GM21717 (cell line): ENCODE results near the gene HDC.

ENCODE experiments used
- ATAC-seq: cut with Tn5 transposase; IDR thresholded peaks from one replicate; pipeline ENCODE4 v1.9.1; 2021; ENCODE audit warnings: mild to moderate bottlenecking, moderate library complexity; ENCODE audit not compliant: unreplicated experiment

HDC gene

DNA sequence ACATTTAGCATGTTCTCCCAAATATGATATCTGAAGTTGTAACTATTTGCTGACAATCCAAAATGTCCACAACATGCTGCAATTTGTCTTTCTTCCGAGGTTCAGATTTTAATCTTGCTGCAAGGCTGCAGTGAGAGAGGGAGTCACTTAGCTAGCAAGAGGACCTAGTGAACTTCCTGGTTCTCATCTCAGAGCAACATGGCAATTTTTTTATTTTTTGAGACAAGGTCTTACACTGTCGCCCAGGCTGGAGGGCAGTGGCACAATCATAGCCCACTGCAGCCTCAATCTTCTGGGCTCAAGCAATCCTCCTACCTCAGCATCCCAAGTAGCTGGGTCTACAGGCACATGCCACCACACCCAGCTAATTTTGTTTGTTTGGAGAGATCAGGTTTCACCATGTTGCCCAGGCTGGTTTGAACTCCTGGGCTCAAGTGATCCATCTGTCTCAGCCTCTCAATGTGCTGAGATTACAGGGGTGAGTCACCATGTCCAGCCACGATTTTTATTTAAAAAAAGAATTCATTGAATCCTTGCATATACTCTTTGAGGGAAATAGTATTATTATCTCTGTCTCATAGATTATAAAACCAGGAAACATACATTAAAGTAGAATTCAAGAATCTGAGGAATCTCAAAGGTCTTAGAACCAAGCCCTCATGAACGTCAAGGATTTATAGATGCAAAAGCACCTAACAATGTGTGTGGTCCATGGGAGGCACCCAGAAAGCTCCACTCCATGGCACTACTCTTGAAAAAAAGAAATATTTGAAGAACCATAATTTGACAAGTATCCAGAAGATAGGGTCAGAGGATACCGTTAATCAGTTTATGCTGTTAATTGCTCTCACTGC is 9.1 kb downstream of the HDC start:
- ATAC-seq: no peak

DNA sequence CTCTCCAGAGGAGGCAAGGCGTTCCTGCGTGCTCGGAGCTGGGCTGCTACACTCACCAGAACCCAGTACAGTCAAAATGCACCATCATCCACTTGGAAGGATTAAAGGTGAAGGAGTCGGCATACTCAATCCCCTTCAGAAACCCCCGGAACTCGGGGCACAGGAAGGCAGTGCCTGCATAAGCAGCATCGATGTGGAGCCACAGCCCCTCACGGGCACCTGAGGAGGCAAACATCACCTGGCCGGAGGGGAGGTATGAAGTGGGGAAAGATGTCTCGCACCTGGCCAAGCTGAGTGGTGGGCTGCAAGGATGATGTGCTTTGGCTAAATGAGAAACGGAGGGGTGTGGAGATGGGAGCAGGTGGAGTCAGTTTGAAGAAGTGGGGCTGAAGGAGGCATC is 13.0 kb downstream of the HDC start:
- ATAC-seq: no peak

- ATAC-seq: no peak
Observed at GRCh38 chr15:50251638-50252182, 13.8 kb downstream of the HDC start.

DNA sequence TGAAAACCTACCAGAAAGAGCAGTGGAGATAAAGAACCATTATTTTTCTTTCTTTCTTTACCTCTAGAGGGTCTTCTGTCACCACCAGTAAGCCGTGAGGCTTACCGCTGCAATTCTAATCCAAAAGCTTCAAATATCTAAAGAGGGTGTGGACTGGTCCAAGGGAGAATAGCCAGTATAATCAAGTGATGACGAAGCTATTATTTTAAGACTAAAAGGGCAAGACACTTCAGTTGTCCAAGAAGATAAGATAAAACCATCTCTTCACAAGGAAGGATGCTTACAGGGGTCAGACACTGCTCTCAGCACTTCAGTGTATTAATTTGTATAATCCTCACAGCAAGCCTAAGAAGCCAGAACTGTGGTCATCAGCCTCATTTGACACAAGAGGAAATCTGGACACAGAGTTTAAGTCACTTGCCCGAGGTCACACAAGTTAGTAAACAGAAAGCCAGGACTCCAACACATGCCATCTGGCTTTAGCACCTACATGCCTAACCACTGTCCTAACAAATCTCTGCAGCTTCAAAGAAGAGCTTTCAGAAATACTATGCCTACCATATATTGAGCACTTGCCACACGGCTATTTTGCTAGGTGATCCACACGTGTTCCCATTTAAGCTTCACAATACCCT is 14.6 kb downstream of the HDC start:
- ATAC-seq: no peak

DNA sequence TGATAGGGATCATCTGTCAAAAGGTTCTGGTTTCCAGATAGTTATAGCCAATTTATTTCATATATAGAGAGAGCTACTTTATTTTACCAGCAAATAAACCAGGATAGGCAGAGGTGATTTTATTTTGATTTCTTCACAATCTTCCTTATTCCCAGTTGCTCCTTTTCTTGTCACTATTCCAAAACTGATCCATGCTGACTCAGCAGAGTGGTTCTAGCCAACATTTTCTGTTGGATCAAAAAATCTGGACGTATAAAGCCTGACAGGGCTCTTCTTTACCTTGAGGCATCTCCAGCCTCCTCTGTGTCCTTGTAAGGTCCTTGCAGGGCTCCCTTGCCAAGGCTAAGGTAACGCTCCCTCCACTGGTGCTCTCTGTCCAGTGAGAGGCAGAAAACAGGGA is 15.8 kb downstream of the HDC start:
- no peak for ATAC-seq

GRCh38 chr15:50248994-50249582 is 16.4 kb downstream of the HDC start:
- ATAC-seq: no peak

- peak; percentile 63 for ATAC-seq
Observed at GRCh38 chr15:50247819-50248655, 17.5 kb downstream of the HDC start.

- ATAC-seq: no peak
Observed at GRCh38 chr15:50246631-50247030, 18.9 kb downstream of the HDC start.

DNA sequence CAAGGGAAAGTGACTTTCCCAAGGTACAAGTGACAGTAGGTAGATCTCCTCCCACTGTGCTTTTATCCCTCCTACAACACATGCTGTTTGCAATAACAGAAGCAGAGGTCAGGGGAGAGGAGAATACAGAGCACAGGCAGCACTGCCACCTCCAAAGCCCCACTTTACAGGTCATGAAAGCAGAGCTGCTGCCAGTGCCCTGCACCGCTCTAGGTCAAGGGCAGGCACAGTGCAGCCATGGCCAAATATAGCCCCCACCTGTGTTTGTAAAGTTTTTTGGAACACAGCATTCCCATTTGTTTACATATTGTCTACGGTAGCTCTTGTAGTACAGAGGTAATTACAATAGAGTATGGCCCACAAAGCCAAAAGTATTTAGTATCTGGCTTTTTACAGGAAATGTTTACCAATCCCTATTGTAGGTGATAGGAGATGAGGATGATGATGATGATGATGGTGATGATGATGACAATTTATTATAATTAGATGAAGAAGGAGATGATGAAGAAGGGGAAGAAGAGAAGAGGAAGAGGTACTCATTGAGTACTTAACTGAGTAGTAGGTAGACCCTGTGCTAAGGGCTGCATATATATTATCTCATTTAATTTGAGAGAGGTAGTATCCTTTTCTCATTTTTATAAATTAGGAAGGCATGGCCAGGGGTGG is 20.4 kb downstream of the HDC start:
- no peak for ATAC-seq

- no peak for ATAC-seq
Observed at GRCh38 chr15:50244153-50244552, 21.4 kb downstream of the HDC start.

DNA sequence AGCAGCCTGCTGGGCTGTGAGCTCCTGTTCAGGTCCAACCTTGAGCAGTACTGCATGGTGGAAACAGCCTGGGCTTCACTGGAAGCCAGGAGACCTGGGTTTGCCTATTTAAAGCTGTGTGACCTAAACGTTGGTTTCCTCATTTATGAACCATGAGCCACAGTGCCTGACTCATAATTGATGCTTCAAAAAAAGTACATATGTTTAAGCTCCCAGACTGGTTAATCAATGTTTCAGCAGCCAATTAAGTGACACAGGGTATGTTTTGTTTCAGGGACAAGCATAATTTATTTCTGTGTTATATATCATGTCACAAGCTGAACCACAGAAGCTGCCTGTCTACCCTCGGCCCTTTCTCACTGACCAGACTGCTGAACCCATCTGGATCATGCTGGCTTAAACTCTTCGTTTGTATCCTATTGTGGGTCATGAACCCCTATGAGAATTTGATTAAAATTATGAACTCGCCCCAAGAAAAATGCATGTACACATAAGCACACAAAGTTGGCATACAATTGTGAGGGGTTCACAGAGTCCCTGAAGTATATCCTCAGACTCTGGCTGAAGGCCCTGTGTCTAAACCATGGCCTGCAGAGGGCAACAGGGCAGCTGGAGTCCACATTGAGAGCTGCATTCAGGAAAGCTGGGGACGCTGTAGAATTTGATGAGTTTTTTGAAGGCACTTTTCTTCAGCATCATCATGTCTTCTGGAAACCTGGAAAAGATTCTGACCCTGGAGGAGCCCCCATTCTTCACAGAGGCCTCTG is 23.7 kb downstream of the HDC start:
- ATAC-seq: no peak

- no peak for ATAC-seq
Observed at GRCh38 chr15:50238255-50238654, 27.3 kb downstream of the HDC start.

GRCh38 chr15:50236433-50236832 is 29.1 kb downstream of the HDC start:
- ATAC-seq: no peak

- no peak for ATAC-seq
Observed at GRCh38 chr15:50235794-50236193, 29.7 kb downstream of the HDC start.

- ATAC-seq: no peak
Observed at GRCh38 chr15:50234764-50235163, 30.8 kb downstream of the HDC start.

- no peak for ATAC-seq
Observed at GRCh38 chr15:50233192-50233736, 32.3 kb downstream of the HDC start.

- no peak for ATAC-seq
Observed at GRCh38 chr15:50232791-50233190, 32.7 kb downstream of the HDC start.

DNA sequence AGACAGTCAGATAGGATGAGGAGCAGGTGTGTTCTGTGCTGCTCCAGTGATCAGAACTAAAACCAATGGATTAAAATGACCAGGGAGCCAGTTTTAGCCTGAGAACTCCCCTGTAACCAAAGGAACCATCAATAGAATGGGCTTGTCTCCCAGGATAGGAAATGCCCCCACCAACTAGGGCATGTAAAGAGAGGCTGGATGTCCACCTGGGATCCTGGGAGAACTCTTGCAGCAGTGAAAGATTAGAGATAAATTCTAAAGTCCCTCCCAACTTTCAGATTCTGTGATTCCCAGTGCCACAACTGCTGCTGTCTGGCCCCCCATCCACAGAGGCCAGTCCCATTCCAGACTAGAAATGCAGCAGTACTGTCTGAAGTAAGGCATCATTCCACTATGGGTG is 33.8 kb downstream of the HDC start:
- no peak for ATAC-seq

GRCh38 chr15:50229336-50229735 is 36.2 kb downstream of the HDC start:
- no peak for ATAC-seq
